ENCODE measurements around the gene MYO1E. TPM values are rescaled to one million over a fixed set of nuclear protein-coding genes. Genes with fewer than 3 reads are reported as not detected.
"Not testable (repeated sequence)": the region's sequence is repeated elsewhere in the genome, so short reads cannot be mapped to it uniquely, and the experiment has no call there.

The MYO1E gene
- polyA plus RNA-seq, 1 experiment = 34.0 TPM

DNA sequence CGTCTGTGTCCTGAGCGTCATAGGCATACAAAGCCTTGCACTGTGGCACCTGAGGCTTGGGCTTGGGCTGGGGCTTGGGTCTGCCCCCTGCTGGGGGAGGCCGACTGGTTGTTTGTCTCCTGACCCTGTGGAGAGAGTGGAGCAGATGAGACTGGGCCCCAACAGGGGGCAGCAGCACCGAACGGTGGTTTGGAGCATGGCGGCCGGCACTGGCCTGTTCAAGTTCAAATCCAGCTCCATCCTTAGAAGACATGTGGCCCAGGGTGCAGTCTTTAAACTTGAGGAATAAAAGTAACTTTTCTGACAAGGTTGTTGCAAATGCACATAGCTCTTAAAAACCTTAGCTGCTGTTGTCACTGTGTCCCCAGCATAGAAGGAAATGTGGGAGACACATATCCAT is 234.4 kb downstream of the MYO1E start:
- no peaks in the 10 kb centered on the region for H3K27me3 ChIP-seq (ENCODE audit: control insufficient read depth, insufficient read depth, low read length)
- no peak overlapping the region for H3K4me3 ChIP-seq (ENCODE audit: low read depth, low read length)
- peaks cover 19% of the 10 kb centered on the region for H3K36me3 ChIP-seq (ENCODE audit: control insufficient read depth, insufficient read depth, low read length)
- POLR2A ChIA-PET = no interaction called here
- CTCF ChIA-PET = interaction anchor here (0.6 to 1.7 kb wide), 6 partner anchors 14 to 355 kb away, joined by 3 to 7 read pairs (median 4); no protein-coding TSS in a partner anchor
- no peak for DNase-seq (ENCODE audit: low read depth)
- TF ChIP-seq, protein P1, sequence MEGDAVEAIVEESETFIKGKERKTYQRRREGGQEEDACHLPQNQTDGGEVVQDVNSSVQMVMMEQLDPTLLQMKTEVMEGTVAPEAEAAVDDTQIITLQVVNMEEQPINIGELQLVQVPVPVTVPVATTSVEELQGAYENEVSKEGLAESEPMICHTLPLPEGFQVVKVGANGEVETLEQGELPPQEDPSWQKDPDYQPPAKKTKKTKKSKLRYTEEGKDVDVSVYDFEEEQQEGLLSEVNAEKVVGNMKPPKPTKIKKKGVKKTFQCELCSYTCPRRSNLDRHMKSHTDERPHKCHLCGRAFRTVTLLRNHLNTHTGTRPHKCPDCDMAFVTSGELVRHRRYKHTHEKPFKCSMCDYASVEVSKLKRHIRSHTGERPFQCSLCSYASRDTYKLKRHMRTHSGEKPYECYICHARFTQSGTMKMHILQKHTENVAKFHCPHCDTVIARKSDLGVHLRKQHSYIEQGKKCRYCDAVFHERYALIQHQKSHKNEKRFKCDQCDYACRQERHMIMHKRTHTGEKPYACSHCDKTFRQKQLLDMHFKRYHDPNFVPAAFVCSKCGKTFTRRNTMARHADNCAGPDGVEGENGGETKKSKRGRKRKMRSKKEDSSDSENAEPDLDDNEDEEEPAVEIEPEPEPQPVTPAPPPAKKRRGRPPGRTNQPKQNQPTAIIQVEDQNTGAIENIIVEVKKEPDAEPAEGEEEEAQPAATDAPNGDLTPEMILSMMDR (IDR thresholded peaks at IDR 0.05; ENCODE audit: insufficient read depth, low read depth, low read length) = peak; percentile 54

DNA sequence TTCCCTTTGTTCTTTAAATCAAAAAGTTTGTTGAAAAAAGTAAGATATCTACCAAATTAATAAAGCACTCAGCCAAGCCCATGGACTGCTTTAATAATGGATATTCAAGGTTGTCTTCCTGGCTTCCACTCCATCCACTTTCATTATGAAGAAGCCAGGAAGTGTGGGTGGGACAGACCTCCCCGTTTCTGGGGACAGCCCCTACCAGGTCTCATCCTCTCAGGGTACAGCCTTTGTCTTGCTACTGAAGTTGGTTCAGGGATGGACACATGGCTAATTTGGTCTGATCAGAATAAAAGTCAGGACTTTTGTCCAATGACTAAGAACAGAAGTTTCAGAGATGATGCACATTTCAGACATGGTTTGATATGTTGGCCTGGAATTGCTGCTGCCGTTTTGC is 235.1 kb downstream of the MYO1E start:
- no peaks in the 10 kb centered on the region for H3K27me3 ChIP-seq (ENCODE audit: control insufficient read depth, insufficient read depth, low read length)
- no peak overlapping the region for H3K4me3 ChIP-seq (ENCODE audit: low read depth, low read length)
- TF ChIP-seq, protein P1 (IDR thresholded peaks at IDR 0.05; ENCODE audit: insufficient read depth, low read depth, low read length) = no peak
- ChIA-PET CTCF (interaction anchor here (0.7 to 1.7 kb wide), 5 partner anchors 13 to 355 kb away, joined by 3 to 7 read pairs (median 5); no protein-coding TSS in a partner anchor), POLR2A (no interaction called here)
- DNase-seq (ENCODE audit: low read depth) = no peak
- H3K36me3 ChIP-seq (ENCODE audit: control insufficient read depth, insufficient read depth, low read length) = peaks cover 17% of the 10 kb centered on the region

DNA sequence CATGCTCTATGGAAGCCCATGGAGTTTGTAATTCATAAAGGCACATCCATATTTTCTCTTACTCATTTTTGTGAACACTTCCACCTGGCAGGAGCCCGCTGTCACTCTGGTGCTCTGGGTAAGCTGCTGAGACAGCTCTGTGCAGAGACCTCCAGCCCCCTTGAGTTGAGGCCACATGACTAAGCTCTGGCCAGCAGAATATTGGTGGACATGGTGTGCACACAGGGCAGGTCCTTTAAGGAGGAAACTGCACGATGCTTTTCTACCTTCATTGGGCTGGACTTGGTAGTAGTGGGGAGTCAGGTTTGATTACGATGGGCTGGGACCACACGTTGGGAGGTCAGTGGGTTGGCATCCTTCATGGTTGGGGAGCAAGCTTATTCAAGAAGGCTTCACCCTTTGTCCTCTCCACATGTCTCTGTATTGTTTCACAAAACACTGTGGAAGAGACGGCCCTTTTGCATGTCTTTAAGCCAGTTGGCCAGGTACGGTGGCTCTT is 238.7 kb downstream of the MYO1E start:
- DNase-seq (ENCODE audit: low read depth) = no peak
- peaks cover 16% of the 10 kb centered on the region for H3K36me3 ChIP-seq (ENCODE audit: control insufficient read depth, insufficient read depth, low read length)
- no peak overlapping the region for H3K4me3 ChIP-seq (ENCODE audit: low read depth, low read length)
- H3K27me3 ChIP-seq (ENCODE audit: control insufficient read depth, insufficient read depth, low read length) = no peaks in the 10 kb centered on the region
- ChIA-PET CTCF (interaction anchor here (0.9 to 1.0 kb wide), 2 partner anchors 9 to 305 kb away, joined by 3 read pairs; no protein-coding TSS in a partner anchor), POLR2A (no interaction called here)
- TF ChIP-seq, protein P1 (IDR thresholded peaks at IDR 0.05; ENCODE audit: insufficient read depth, low read depth, low read length) = no peak

DNA sequence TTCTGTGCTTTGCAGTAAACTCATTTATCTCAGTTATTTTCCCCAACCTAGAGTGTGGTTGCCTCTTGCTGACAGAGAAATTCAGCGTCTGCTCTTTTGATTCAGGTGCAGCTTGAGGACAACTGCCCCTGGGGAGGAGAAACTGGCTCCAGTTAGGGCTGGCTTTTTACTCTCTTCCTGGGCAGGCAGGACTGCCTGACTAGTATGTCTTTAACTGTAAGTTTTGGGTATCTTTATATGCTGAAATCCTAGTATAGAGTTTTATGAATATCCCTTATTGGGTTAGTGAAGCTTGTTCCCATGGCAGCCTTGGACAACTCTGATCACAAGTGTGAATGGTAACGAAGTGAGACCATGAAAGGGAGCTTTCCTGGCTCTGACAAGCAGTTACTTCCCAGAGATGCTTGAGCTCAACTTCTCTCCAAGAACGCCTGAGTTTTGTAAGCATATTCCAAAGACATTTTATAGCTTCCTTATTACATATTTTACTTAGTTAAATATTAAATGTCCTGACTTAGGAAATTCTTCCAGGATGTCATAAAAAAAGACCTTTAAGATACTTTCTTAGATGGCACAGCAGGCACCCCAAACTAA is 240.6 kb downstream of the MYO1E start:
- CTCF ChIA-PET = no interaction called here
- no peaks in the 10 kb centered on the region for H3K27me3 ChIP-seq (ENCODE audit: control insufficient read depth, insufficient read depth, low read length)
- peaks cover 11% of the 10 kb centered on the region for H3K36me3 ChIP-seq (ENCODE audit: control insufficient read depth, insufficient read depth, low read length)
- TF ChIP-seq, protein P1 (IDR thresholded peaks at IDR 0.05; ENCODE audit: insufficient read depth, low read depth, low read length) = no peak
- no peak for DNase-seq (ENCODE audit: low read depth)
- POLR2A ChIA-PET = no interaction called here
- H3K4me3 ChIP-seq (ENCODE audit: low read depth, low read length) = no peak overlapping the region

DNA sequence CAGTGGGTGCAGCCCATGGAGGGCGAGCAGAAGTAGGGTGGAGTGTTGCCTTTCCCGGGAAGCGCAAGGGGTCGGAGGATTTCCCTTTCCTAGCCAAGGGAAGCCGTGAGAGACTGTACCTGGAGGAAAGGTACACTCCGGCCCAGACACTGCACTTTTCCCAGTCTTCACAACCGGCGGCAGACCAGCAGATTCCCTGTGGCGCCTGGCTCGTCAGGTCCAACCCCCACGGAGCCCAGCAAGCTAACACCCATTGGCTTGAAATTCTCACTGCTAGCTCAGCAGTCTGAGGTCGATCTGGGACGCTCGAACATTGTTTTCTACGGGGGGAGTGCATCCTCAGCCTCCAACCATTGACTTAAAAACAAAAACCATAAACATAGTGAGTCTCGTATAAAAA is 241.2 kb downstream of the MYO1E start:
- POLR2A ChIA-PET = no interaction called here

DNA sequence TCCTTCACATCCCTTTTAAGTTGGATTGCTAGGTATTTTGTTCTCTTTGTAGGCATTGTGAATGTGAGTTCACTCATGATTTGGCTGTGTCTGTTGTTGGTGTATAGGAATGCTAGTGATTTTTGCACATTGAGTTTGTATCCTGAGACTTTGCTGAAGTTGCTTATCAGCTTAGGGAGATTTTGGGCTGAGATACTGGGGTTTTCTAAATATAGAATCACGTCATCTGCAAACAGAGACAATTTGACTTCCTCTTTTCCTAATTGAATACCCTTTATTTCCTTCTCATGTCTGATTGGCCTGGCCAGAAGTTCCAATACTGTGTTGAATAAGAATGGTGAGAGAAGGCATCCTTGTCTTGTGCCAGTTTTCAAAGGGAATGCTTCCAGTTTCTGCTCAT is 245.4 kb downstream of the MYO1E start:
- H3K27me3 ChIP-seq (ENCODE audit: control insufficient read depth, insufficient read depth, low read length); POLR2A ChIA-PET; H3K36me3 ChIP-seq (ENCODE audit: control insufficient read depth, insufficient read depth, low read length); CTCF ChIA-PET; H3K4me3 ChIP-seq (ENCODE audit: low read depth, low read length); DNase-seq (ENCODE audit: low read depth): not testable (repeated sequence)

More for the DNA sequence above, 241.2 kb downstream of the MYO1E start:
- no peaks in the 10 kb centered on the region for H3K27me3 ChIP-seq (ENCODE audit: control insufficient read depth, insufficient read depth, low read length)
- TF ChIP-seq, protein P1 (IDR thresholded peaks at IDR 0.05; ENCODE audit: insufficient read depth, low read depth, low read length) = no peak
- H3K36me3 ChIP-seq (ENCODE audit: control insufficient read depth, insufficient read depth, low read length) = peaks cover 11% of the 10 kb centered on the region
- H3K4me3 ChIP-seq (ENCODE audit: low read depth, low read length) = no peak overlapping the region
- no peak for DNase-seq (ENCODE audit: low read depth)
- CTCF ChIA-PET = no interaction called here

DNA sequence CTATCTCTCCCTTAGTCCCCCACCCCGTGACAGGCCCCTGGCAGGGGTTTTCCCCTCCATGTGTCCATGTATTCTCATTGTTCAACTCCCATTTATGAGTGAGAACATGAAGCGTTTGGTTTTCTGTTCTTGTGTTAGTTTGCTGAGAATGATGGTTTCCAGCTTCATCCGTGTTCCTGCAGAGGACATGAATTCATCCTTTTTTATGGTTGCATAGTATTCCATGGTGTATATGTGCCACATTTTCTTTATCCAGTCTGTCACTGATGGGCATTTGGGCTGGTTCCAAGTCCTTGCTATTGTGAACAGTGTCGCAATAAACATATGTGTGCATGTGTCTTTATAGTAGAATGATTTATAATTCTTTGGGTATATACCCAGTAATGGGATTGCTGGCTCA is 247.0 kb downstream of the MYO1E start:
- DNase-seq (ENCODE audit: low read depth); H3K36me3 ChIP-seq (ENCODE audit: control insufficient read depth, insufficient read depth, low read length); H3K4me3 ChIP-seq (ENCODE audit: low read depth, low read length); H3K27me3 ChIP-seq (ENCODE audit: control insufficient read depth, insufficient read depth, low read length); POLR2A ChIA-PET: not testable (repeated sequence)
- CTCF ChIA-PET = interaction anchor here (2.2 kb wide), 1 partner anchor 13 kb away, joined by 7 read pairs; no protein-coding TSS in a partner anchor

All from BJ (cell line).